Skeletal muscle satellite cell (primary cell): ENCODE results near the gene CANT1.
"Not testable (repeated sequence)": the region's sequence is repeated elsewhere in the genome, so short reads cannot be mapped to it uniquely, and the experiment has no call there.

Source experiments
- H3K27me3 ChIP-seq: 2 replicates; pipeline ENCODE4 v1.7.0; 2013; ENCODE audit warnings: low read length; ENCODE audit not compliant: control insufficient read depth, insufficient read depth
- H3K36me3 ChIP-seq: 2 replicates; pipeline ENCODE4 v1.7.0; 2013; ENCODE audit warnings: mild to moderate bottlenecking, control low read depth, low read length; ENCODE audit not compliant: insufficient read depth
- H3K4me1 ChIP-seq: 2 replicates; pipeline ENCODE4 v1.7.0; 2013; ENCODE audit warnings: low read length; ENCODE audit not compliant: control insufficient read depth, insufficient read depth
- H3K4me2 ChIP-seq: 2 replicates; pipeline ENCODE4 v1.7.0; 2013; ENCODE audit warnings: mild to moderate bottlenecking, low read length
- H3K4me3 ChIP-seq: 2 replicates; pipeline ENCODE4 v1.7.0; 2013; ENCODE audit warnings: low read length
- H3K9ac ChIP-seq: 2 replicates; pipeline ENCODE4 v1.7.0; 2013; ENCODE audit warnings: mild to moderate bottlenecking, low read depth, low read length, moderate library complexity
- H3K9me3 ChIP-seq: replicated peaks from 2 replicates; pipeline ENCODE4 v1.7.0; 2013; ENCODE audit warnings: mild to moderate bottlenecking, control low read depth, low read length

The CANT1 gene

GRCh38 chr17:78952706-78953105 lies 56.9 kb downstream of the CANT1 start:
- Histone ChIP-seq H3K4me2 (no peak overlapping the region), H3K9ac (no peak overlapping the region), H3K36me3 (no peaks in the 10 kb centered on the region), H3K4me3 (no peak overlapping the region), H3K27me3 (peaks cover 6% of the 10 kb centered on the region), H3K4me1 (no peaks in the 10 kb centered on the region), H3K9me3 (peaks cover 17% of the 10 kb centered on the region)

- Histone ChIP-seq H3K4me1 (no peaks in the 10 kb centered on the region), H3K4me3 (no peak overlapping the region), H3K9me3 (peaks cover 17% of the 10 kb centered on the region), H3K27me3 (peaks cover 6% of the 10 kb centered on the region), H3K9ac (no peak overlapping the region), H3K36me3 (no peaks in the 10 kb centered on the region), H3K4me2 (no peak overlapping the region)
Measured at GRCh38 chr17:78951967-78952551, 57.5 kb downstream of the CANT1 start.

- H3K27me3 ChIP-seq = peaks cover 6% of the 10 kb centered on the region
- H3K4me3 ChIP-seq = no peak overlapping the region
- no peaks in the 10 kb centered on the region for H3K4me1 ChIP-seq
- H3K9ac ChIP-seq = no peak overlapping the region
- H3K36me3 ChIP-seq = no peaks in the 10 kb centered on the region
- H3K9me3 ChIP-seq = peaks cover 17% of the 10 kb centered on the region
- H3K4me2 ChIP-seq = no peak overlapping the region
Measured at GRCh38 chr17:78950870-78951269, 58.7 kb downstream of the CANT1 start.

GRCh38 chr17:78947235-78948149 lies 62.1 kb downstream of the CANT1 start:
- H3K36me3 ChIP-seq = no peaks in the 10 kb centered on the region
- peaks cover 17% of the 10 kb centered on the region for H3K9me3 ChIP-seq
- no peak overlapping the region for H3K4me2 ChIP-seq
- H3K9ac ChIP-seq = no peak overlapping the region
- peaks cover 17% of the 10 kb centered on the region for H3K27me3 ChIP-seq
- H3K4me1 ChIP-seq = no peaks in the 10 kb centered on the region
- H3K4me3 ChIP-seq = no peak overlapping the region

- Histone ChIP-seq H3K4me3 (no peak overlapping the region), H3K9ac (no peak overlapping the region), H3K27me3 (peaks cover 17% of the 10 kb centered on the region), H3K4me2 (no peak overlapping the region), H3K4me1 (no peaks in the 10 kb centered on the region), H3K36me3 (no peaks in the 10 kb centered on the region), H3K9me3 (peaks cover 17% of the 10 kb centered on the region)
Measured at GRCh38 chr17:78946631-78947030, 62.9 kb downstream of the CANT1 start.

GRCh38 chr17:78946131-78946530 lies 63.4 kb downstream of the CANT1 start:
- peaks cover 17% of the 10 kb centered on the region for H3K27me3 ChIP-seq
- no peak overlapping the region for H3K9ac ChIP-seq
- H3K4me1 ChIP-seq = no peaks in the 10 kb centered on the region
- H3K9me3 ChIP-seq = peaks cover 12% of the 10 kb centered on the region
- no peak overlapping the region for H3K4me2 ChIP-seq
- no peaks in the 10 kb centered on the region for H3K36me3 ChIP-seq
- no peak overlapping the region for H3K4me3 ChIP-seq

GRCh38 chr17:78945455-78945854 lies 64.1 kb downstream of the CANT1 start:
- H3K4me3 ChIP-seq, H3K4me1 ChIP-seq, H3K4me2 ChIP-seq, H3K9me3 ChIP-seq, H3K9ac ChIP-seq, H3K36me3 ChIP-seq: not testable (repeated sequence)
- H3K27me3 ChIP-seq = peaks cover 17% of the 10 kb centered on the region

GRCh38 chr17:78944956-78945355 lies 64.6 kb downstream of the CANT1 start:
- H3K27me3 ChIP-seq = peaks cover 17% of the 10 kb centered on the region
- no peaks in the 10 kb centered on the region for H3K36me3 ChIP-seq
- H3K4me3 ChIP-seq = no peak overlapping the region
- H3K9ac ChIP-seq = no peak overlapping the region
- H3K4me1 ChIP-seq = peaks cover 10% of the 10 kb centered on the region
- H3K4me2 ChIP-seq = no peak overlapping the region
- peaks cover under 1% of the 10 kb centered on the region for H3K9me3 ChIP-seq

GRCh38 chr17:78944026-78944425 lies 65.5 kb downstream of the CANT1 start:
- no peak overlapping the region for H3K4me3 ChIP-seq
- H3K9me3 ChIP-seq = no peaks in the 10 kb centered on the region
- H3K4me1 ChIP-seq = peaks cover 19% of the 10 kb centered on the region
- H3K36me3 ChIP-seq = no peaks in the 10 kb centered on the region
- H3K4me2 ChIP-seq = no peak overlapping the region
- H3K9ac ChIP-seq = no peak overlapping the region
- peaks cover 17% of the 10 kb centered on the region for H3K27me3 ChIP-seq
